OCI-LY7 (cell line): ENCODE results near the gene F2.

Experiments
- CTCF ChIP-seq: fragments of 200-600 bp; sonication (generic); conservative IDR thresholded peaks from 2 replicates; pipeline ENCODE4 v1.5.1; 2014; ENCODE audit warnings: mild to moderate bottlenecking, antibody characterized with exemption, low read length, moderate library complexity, mixed read lengths
- EZH2phosphoT487 ChIP-seq: fragments of 200-600 bp; sonication (generic); IDR thresholded peaks from 2 replicates; pipeline ENCODE4 v1.6.1; 2018; ENCODE audit warnings: low read depth, borderline replicate concordance, mild to moderate bottlenecking, mixed run types, antibody characterized with exemption, low read length, moderate library complexity, mixed read lengths

GRCh38 chr11:46743043-46743442, 24.0 kb downstream of the F2 start:
- TF ChIP-seq CTCF (no peak), EZH2phosphoT487 (no peak)
